Glomerular visceral epithelial cell (primary cell): Measurements from ENCODE around the gene SRM.
A peak's percentile ranks its signal among the peaks of the same experiment; 100 is the strongest.
"Not testable (repeated sequence)": the region's sequence is repeated elsewhere in the genome, so short reads cannot be mapped to it uniquely, and the experiment has no call there.

Experiments used
- DNase-seq: peaks from one replicate; pipeline ENCODE4 v3.0.0-alpha.2; 2016; ENCODE audit errors: extremely low spot score

The SRM gene

GRCh38 chr1:11019358-11019757 is 40.5 kb downstream of the SRM start:
- DNase-seq = not testable (repeated sequence)

DNA sequence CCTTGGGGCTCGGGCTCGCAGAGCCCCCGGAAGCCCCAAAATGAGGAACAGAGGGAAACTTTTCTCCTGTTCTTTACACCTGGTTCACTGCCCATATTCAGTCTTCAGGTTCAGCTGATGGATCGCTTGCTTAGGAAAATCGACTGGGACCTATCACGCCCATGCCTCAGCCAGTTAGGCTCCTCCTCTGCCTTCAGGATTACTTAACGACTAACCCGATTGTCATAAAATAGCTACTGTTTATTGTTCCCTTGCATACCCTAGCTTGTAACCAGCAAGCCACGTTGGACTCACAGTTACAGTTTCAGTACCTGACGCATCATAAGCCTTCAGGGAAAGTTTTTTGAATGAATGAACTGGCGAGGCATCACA is 46.7 kb downstream of the SRM start:
- DNase-seq = no peak

GRCh38 chr1:11012260-11013159 is 47.3 kb downstream of the SRM start, which contains the start of gene TARDBP:
TSS of gene TARDBP (plus strand) at chr1:11012654. CDS start at chr1:11013728, 1,074 bp downstream.
- DNase-seq = peak; percentile 92
